GM19463 (cell line): Measurements from ENCODE around the gene BANF2.

Experiments
- ATAC-seq: cut with Tn5 transposase; IDR thresholded peaks from one replicate; pipeline ENCODE4 v1.9.1; 2021; ENCODE audit warnings: mild to moderate bottlenecking, moderate library complexity; ENCODE audit not compliant: unreplicated experiment

Gene BANF2

GRCh38 chr20:17663486-17663885 lies 36.3 kb upstream of the BANF2 start:
- no peak for ATAC-seq

GRCh38 chr20:17664025-17664633 lies 35.6 kb upstream of the BANF2 start:
- ATAC-seq: no peak

- no peak for ATAC-seq
Observed at GRCh38 chr20:17665756-17666155, 34.0 kb upstream of the BANF2 start.

GRCh38 chr20:17666481-17666880 lies 33.3 kb upstream of the BANF2 start:
- no peak for ATAC-seq

GRCh38 chr20:17667445-17667844 lies 32.3 kb upstream of the BANF2 start:
- no peak for ATAC-seq

- no peak for ATAC-seq
Observed at GRCh38 chr20:17668432-17668831, 31.3 kb upstream of the BANF2 start.

GRCh38 chr20:17669306-17669931 lies 30.3 kb upstream of the BANF2 start:
- no peak for ATAC-seq

GRCh38 chr20:17671011-17671410 lies 28.8 kb upstream of the BANF2 start:
- ATAC-seq: no peak

GRCh38 chr20:17671565-17671964 lies 28.2 kb upstream of the BANF2 start:
- no peak for ATAC-seq

- ATAC-seq: no peak
Observed at GRCh38 chr20:17673084-17673483, 26.7 kb upstream of the BANF2 start.

- ATAC-seq: no peak
Observed at GRCh38 chr20:17674722-17675518, 24.8 kb upstream of the BANF2 start.

- no peak for ATAC-seq
Observed at GRCh38 chr20:17675519-17676377, 24.0 kb upstream of the BANF2 start.

- ATAC-seq: no peak
Observed at GRCh38 chr20:17676378-17676759, 23.4 kb upstream of the BANF2 start.

- ATAC-seq: no peak
Observed at GRCh38 chr20:17676942-17677341, 22.8 kb upstream of the BANF2 start.

GRCh38 chr20:17678295-17678694 lies 21.5 kb upstream of the BANF2 start:
- no peak for ATAC-seq

GRCh38 chr20:17678886-17679285 lies 20.9 kb upstream of the BANF2 start:
- ATAC-seq: no peak

- no peak for ATAC-seq
Observed at GRCh38 chr20:17679941-17680835, 19.6 kb upstream of the BANF2 start.

GRCh38 chr20:17680836-17681725 lies 18.7 kb upstream of the BANF2 start:
- peak; percentile 36 for ATAC-seq

- ATAC-seq: peak; percentile 3
Observed at GRCh38 chr20:17681726-17682102, 18.1 kb upstream of the BANF2 start.
